GM19438 (cell line): ENCODE data around the gene SULT4A1.
"Not testable (repeated sequence)": the region's sequence is repeated elsewhere in the genome, so short reads cannot be mapped to it uniquely, and the experiment has no call there.

Experiments
- ATAC-seq: cut with Tn5 transposase; IDR thresholded peaks from one replicate; pipeline ENCODE4 v1.9.1; 2021; ENCODE audit warnings: low read depth; ENCODE audit not compliant: unreplicated experiment

Gene SULT4A1

DNA sequence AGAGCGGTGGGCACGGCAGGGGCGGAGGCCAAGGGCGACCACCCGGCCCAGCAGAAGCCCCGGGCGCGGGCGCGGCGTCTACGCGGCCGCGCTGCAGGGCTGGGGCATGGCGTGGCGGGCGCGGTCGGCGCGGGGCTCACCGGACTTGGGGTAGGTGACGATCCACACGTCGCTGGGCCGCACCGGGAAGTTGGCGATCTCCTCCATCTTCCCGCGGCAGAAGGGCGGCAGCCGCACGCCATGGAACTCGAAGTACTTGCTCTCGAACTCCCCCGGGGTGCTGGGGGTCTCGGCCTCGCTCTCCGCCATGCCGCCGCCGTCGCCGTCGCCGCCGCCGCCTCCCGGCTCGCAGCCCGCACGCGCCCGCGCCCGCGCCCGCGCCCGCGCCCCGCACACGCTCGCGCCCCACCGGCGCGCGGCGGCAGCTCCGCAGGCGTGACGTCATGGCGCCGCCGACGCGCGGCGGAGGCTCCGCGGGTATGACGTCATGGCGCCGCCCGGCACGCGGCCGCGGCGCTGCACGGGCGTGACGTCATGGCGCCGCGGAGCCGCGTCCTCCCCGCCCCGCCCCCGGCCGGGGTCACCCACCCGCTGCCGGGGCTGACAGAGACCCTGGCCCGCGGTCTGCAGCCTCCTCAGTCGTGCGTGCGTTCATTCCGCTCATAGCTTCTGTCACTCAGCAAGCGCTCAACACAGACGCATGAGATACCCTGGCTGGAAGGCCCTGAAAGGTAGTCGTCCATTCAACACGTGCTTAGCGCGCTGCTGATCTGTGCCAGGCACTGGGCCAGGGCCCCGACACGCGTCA is at the start of gene SULT4A1:
TSS of gene SULT4A1 (minus strand) at position 440 of the 808 bp plus-strand sequence. CDS start at position 309, 131 bp downstream.
- ATAC-seq = no peak

GRCh38 chr22:43911351-43911750 is 49.0 kb upstream of the SULT4A1 start:
- no peak for ATAC-seq

- no peak for ATAC-seq
Measured at GRCh38 chr22:43910178-43910695, 47.9 kb upstream of the SULT4A1 start.

- no peak for ATAC-seq
Measured at GRCh38 chr22:43909708-43910107, 47.4 kb upstream of the SULT4A1 start.

DNA sequence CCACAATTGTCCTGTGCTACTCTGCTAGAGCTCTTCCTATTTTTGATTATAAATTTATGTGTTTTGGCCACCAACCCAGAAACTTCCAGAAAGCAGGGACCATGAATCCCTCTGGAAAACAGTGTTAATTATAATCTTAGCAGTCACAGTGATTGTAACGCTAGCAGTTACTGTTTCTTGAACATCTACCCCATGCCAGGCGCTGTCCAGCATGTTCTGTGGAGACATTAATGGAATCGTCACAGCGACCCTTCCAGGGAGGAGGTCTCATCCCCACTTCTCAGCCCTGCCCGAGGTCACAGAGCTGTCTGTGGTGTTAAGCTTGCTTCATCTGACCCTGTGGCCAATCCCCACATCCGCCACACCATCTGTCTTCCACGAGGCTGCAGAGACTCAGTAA is 43.4 kb upstream of the SULT4A1 start:
- ATAC-seq = no peak

DNA sequence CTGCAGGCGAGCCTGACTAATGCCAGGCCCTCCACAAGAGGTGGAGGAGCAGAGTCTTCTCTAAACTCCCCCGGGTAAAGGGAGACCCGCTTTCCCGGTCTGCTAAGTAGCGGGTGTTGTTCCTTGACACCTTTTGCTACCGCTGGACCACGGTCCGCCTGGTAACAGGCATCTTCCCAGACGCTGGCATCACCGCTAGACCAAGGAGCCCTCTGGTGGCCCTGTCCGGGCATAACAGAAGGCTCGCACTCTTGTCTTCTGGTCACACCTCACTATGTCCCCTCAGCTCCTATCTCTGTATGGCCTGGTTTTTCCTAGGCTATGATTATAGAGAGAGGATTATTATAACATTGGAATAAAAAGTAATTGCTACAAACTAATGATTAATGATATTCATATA is 42.1 kb upstream of the SULT4A1 start:
- not testable (repeated sequence) for ATAC-seq

GRCh38 chr22:43903033-43903432 is 40.7 kb upstream of the SULT4A1 start:
- not testable (repeated sequence) for ATAC-seq

DNA sequence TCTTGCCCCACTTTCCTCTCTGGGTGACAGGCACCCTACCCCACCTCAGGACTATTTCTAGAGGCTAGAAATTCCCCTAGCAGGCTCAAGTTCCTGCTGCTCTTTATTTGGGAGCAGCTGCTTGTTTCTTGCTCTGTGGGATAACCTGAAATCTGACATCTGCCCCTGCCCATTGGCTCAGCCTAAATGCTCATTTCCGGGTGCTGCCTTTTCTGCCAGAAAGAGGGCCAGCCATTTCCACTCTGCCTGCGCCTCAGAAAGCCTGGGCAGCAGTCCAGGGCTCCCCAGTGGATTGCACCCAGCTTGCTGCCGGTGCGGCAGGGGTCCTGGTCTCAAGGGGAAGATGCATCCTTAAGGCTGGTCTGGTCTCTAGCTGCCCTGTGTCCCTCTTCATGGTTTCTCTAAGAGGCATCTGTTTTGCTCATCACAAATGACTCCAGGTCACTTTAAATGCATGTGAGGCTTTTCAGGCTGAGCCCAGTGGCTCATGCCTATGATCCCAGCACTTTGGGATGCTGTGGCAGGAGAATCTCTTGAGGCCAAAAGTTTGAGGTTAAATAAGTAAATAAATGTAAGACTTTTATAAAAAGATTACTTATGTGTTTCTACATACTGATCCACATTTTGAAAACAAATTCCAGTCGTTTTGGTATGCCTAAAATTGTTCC is 39.8 kb upstream of the SULT4A1 start:
- no peak for ATAC-seq

DNA sequence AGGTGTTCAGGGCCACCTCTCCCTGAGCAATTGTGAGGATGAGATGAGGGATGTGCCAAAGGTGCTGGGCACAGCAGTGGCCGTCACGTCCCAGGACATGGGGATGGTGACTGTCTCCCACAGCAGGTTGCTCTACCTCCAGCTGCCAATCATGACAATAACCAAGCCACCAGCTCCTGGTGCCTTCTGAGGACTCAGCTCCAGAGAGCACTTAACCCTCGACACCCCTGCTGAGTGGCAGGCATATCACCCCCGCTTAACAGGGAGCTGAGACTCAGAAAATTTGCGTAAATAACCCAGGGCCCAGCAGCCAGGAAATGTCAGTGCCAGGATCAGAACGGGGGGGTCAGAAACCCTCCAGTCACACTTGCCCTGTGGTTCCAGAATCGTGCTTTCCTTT is 37.9 kb upstream of the SULT4A1 start:
- no peak for ATAC-seq

- no peak for ATAC-seq
Measured at GRCh38 chr22:43897751-43898261, 35.5 kb upstream of the SULT4A1 start.

DNA sequence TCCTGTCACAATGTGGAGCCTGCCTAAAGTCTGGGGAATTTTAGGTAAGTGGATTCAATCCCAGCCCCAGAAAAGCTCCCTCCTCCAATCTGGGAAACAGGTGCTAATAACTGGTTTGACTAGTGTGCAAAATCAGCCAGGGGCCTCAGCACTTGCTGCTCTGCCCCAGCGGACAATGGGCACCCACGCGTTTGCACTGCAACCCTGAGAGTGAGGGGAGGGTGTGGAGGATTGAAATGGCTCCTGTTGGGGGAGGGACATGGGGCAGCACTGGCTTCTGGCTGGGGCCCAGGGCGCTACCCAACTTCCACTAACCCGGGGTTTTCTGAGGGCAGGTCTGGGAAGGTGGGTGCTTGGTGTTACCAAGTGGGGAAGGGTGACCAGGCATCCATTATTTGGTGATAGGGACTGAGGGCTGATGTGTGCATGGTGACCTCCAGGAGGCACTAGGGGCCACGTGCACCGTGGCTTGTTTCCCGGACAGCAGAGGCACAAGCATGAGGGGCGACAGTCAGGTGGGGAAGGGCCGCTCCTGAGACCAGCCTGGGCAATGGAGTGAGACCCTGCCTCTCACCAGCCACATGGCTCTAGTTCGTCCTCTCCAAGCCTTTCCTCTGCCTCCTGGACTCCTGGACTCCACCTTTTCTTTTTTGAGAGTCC is 33.8 kb upstream of the SULT4A1 start:
- no peak for ATAC-seq

DNA sequence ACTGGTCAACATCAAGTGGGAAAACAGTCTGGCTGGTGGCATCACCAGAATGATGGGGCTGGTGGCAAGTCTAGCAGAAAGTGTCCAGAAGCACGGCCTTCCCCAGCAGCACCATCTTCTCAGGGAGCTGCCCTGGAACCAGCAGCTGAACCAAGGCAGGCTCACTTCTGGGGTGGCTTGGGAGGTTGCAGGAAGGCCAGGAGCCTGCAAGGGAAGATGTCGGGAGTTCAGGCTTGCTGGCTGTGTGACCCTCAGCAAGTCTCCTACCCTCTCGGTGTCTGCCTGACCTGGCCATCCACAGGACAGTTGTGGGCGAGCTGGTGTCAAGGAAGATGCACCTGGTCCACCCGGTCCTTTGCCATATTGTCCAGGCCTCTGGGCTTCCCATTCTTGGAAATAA is 31.8 kb upstream of the SULT4A1 start:
- ATAC-seq = no peak

DNA sequence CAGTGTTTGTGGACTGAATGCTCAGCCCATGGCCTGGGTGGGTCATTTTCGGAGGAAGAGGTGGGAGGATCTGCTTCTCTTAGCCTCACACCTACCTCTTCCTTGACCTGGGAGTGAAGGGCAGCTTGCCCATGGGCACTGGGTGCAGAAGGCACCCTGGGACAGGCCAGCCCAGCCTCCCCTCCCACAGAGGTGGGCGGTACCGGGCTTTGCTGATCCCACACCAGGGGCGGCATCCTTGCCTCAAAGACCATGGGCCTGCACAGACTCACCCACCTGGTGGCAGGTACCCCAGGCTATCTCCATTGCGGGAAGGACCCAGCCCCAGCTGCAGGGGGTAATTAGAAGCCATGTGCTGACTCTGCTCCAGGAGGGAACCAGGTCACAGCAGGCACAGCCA is 31.0 kb upstream of the SULT4A1 start:
- ATAC-seq = no peak

GRCh38 chr22:43892183-43892894 is 30.0 kb upstream of the SULT4A1 start:
- no peak for ATAC-seq

DNA sequence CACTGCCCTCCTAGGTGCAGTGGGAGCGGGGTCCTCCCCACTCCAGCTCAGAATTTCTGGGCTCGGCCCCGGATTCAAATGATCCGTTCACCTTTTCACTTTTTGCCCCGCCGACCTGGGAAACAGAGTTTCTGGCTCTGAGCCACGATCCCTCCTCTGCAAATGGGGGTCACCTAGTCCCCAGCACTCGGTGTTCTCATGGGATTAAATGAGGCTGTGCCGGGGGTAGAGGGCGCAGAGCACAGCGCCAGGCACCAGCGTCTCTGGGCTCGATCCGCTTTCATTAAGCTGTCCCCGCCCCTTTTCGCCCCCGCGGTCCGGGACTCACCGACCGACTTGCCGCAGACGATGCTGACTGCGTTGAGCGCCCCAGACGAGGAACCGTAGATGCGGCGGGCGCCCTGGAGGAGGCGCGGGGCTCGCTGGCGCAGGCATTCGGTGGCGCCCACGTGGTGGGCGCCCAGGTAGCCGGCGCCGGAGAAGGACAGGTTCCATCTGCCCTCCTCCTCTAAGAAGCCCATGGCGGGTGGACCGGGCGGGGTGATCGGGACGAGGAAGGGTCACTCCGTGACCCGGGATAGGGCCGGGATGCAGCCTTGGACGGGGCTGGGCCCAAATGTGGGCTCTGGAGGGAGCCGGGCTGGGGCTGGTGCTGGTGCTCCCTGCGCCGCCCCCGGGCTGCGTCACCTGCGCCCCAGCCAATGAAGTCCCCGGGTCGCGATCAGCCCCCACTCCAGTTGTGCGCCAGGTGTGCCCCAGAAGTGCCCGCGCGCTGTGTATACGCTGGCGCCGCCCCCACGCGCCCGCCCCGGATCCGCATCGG is 29.3 kb upstream of the SULT4A1 start, which contains the start of gene PNPLA5:
TSS of gene PNPLA5 (minus strand) at position 654 of the 823 bp plus-strand sequence. CDS start at position 521, 133 bp downstream.
- ATAC-seq = no peak

DNA sequence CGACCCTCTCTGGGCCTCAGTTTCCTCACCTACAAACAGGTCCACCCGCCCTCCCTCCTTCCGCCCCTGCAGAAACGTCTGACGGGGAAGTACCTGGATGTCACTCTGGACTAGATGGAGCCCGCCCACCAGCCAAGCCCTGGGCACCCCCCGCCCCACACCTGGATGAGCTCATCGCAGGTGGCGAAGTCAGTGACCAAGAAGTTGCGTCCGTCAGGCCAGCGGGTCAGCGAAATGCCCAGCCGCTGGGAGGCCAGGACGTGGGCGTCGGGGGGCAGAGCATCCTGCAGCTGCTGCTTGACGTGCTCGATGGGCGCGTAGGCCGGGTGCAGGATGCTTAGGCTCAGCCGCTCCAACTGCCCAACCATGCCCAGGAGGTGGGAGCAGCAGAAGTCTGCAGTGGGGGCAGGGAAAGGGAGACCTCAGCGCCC is 28.6 kb upstream of the SULT4A1 start:
- no peak for ATAC-seq

- no peak for ATAC-seq
Measured at GRCh38 chr22:43889860-43890253, 27.5 kb upstream of the SULT4A1 start.

- no peak for ATAC-seq
Measured at GRCh38 chr22:43889201-43889859, 27.0 kb upstream of the SULT4A1 start.

- no peak for ATAC-seq
Measured at GRCh38 chr22:43888740-43889139, 26.4 kb upstream of the SULT4A1 start.
